HG02840 (cell line): ENCODE results near the gene PLEKHA6.

Experiments
- ATAC-seq: cut with Tn5 transposase; IDR thresholded peaks from one replicate; pipeline ENCODE4 v1.9.1; 2021; ENCODE audit warnings: mild to moderate bottlenecking, moderate library complexity, moderate number of reproducible peaks; ENCODE audit not compliant: unreplicated experiment, low FRiP score

PLEKHA6 gene

GRCh38 chr1:204172404-204173029, 187.2 kb downstream of the PLEKHA6 start:
- no peak for ATAC-seq

GRCh38 chr1:204171751-204172178, 188.0 kb downstream of the PLEKHA6 start:
- no peak for ATAC-seq

DNA sequence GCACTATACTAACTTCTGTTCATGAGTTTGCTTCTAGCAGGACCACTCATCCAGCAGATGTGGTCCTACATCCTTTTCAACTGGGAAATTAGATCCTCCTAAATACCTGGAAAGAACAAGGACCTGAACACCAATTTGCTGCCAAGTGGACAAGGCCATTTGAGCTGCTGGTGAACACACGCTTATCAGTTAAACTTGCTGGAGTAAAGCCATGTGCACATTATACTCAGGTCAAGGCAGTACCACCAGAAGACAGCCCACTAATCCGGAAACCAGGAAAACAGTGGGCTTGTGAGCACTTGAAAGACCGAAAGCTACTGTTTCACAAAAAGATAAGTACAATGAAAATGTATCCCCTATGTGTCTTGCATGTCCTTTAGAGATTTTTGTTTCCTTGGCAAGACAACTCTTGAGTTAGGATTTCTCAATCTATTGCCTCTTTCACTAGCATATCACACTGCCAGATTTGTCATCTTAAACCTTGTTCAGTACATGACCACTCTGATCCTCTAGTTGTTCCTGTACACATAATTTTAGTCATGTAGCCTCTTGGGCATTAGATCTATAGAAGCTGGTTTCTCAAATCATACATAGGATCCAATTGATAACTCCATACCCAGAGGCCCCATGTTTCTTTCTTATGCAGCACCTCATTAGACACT, 189.1 kb downstream of the PLEKHA6 start:
- ATAC-seq, result no peak

- ATAC-seq, result no peak
Observed at GRCh38 chr1:204169858-204170257, 189.9 kb downstream of the PLEKHA6 start.
